Lower lobe of right lung (tissue), 2 donors: ENCODE results near the gene GLIS1. TPM values are rescaled to one million over a fixed set of nuclear protein-coding genes. Genes with fewer than 3 reads are reported as not detected.

ENCODE experiments used
- ATAC-seq, 2 donors: fragments of 200-7000 bp; cut with Tn5 transposase; one replicate each; pipeline ENCODE4 v1.9.1; 2020 to 2022; ENCODE audit warnings: mild to moderate bottlenecking in 2 of 2, moderate library complexity in 2 of 2
- DNase-seq: peaks from one replicate; pipeline ENCODE4 v3.0.0-alpha.2; 2020
- H3K27ac ChIP-seq: fragments of 200-600 bp; one replicate; pipeline ENCODE4 v1.8.0; 2022
- H3K27me3 ChIP-seq: fragments of 200-600 bp; one replicate; pipeline ENCODE4 v1.8.0; 2022; ENCODE audit warnings: low read depth
- H3K36me3 ChIP-seq: fragments of 200-600 bp; one replicate; pipeline ENCODE4 v1.8.0; 2022; ENCODE audit warnings: mild to moderate bottlenecking
- H3K4me1 ChIP-seq: fragments of 200-600 bp; one replicate; pipeline ENCODE4 v1.8.0; 2022
- H3K4me3 ChIP-seq: fragments of 200-600 bp; one replicate; pipeline ENCODE4 v1.8.0; 2022; ENCODE audit warnings: mild to moderate bottlenecking
- H3K9me3 ChIP-seq: fragments of 200-600 bp; one replicate; pipeline ENCODE4 v1.8.0; 2022
- CTCF ChIP-seq: fragments of 200-600 bp; IDR thresholded peaks from one replicate; pipeline ENCODE4 v1.8.0; 2022; ENCODE audit warnings: antibody characterized with exemption, mild to moderate bottlenecking
- intact Hi-C: fragments of 100-400 bp; cut with DNase I; formaldehyde crosslinking; loops from one replicate; pipeline ENCODE4 v1.11.0; 2022
- total RNA-seq: library from RNA; stranded (reverse); fragmentation: NEBNext Ultra II Directional; extraction: Animal tissue kit (Norgen Biotek cat#: 25700); gene quantifications from one replicate; pipeline ENCODE4 v1.2.1, GENCODE V29; 2021
- donor health status: DM: no; HTN: yes; CAD: no; lungs with severe emphysema.

The GLIS1 gene
- total RNA-seq, 1 donor from 2014 or later: not detected

- no peaks in the 10 kb centered on the region for H3K36me3 ChIP-seq
- DNase-seq (no peak), ATAC-seq (no peak)
- no peaks in the 10 kb centered on the region for H3K4me1 ChIP-seq
- H3K4me3 ChIP-seq: no peak overlapping the region
- intact Hi-C loops: no loop called here
- peaks cover 19% of the 10 kb centered on the region for H3K27me3 ChIP-seq
- H3K27ac ChIP-seq: no peak overlapping the region
- TF ChIP-seq CTCF: no peak
- H3K9me3 ChIP-seq: no peaks in the 10 kb centered on the region
These were observed 19.5 kb downstream of the GLIS1 start for GRCh38 chr1:53719469-53719868.

GRCh38 chr1:53718443-53718842 lies 20.5 kb downstream of the GLIS1 start:
- H3K27me3 ChIP-seq: peaks cover 22% of the 10 kb centered on the region
- DNase-seq: no peak
- no peaks in the 10 kb centered on the region for H3K4me1 ChIP-seq
- no peak for TF ChIP-seq CTCF
- H3K4me3 ChIP-seq: no peak overlapping the region
- no peaks in the 10 kb centered on the region for H3K36me3 ChIP-seq
- H3K27ac ChIP-seq: no peak overlapping the region
- intact Hi-C loops: no loop called here
- no peaks in the 10 kb centered on the region for H3K9me3 ChIP-seq
- no peak for ATAC-seq

- H3K27ac ChIP-seq: no peak overlapping the region
- intact Hi-C loops: no loop called here
- no peaks in the 10 kb centered on the region for H3K9me3 ChIP-seq
- TF ChIP-seq CTCF: no peak
- no peak for DNase-seq
- no peak for ATAC-seq
- H3K4me3 ChIP-seq: no peak overlapping the region
- no peaks in the 10 kb centered on the region for H3K4me1 ChIP-seq
- H3K27me3 ChIP-seq: peaks cover 22% of the 10 kb centered on the region
- H3K36me3 ChIP-seq: no peaks in the 10 kb centered on the region
These were observed 21.7 kb downstream of the GLIS1 start for GRCh38 chr1:53717025-53717804.

GRCh38 chr1:53716150-53716549 lies 22.8 kb downstream of the GLIS1 start:
- intact Hi-C loops: no loop called here
- H3K27me3 ChIP-seq: peaks cover 22% of the 10 kb centered on the region
- no peak for ATAC-seq
- no peaks in the 10 kb centered on the region for H3K9me3 ChIP-seq
- no peak overlapping the region for H3K4me3 ChIP-seq
- no peak for DNase-seq
- no peak overlapping the region for H3K27ac ChIP-seq
- H3K36me3 ChIP-seq: no peaks in the 10 kb centered on the region
- H3K4me1 ChIP-seq: no peaks in the 10 kb centered on the region
- no peak for TF ChIP-seq CTCF

GRCh38 chr1:53715478-53715877 lies 23.5 kb downstream of the GLIS1 start:
- Histone ChIP-seq H3K36me3 (no peaks in the 10 kb centered on the region), H3K27ac (no peak overlapping the region), H3K9me3 (no peaks in the 10 kb centered on the region), H3K27me3 (peaks cover 22% of the 10 kb centered on the region), H3K4me1 (no peaks in the 10 kb centered on the region), H3K4me3 (no peak overlapping the region)
- no peak for TF ChIP-seq CTCF
- intact Hi-C loops: no loop called here
- DNase-seq (no peak), ATAC-seq (no peak)
